Stimulated activated CD4-positive, alpha-beta T cell treated with anti-CD3 and anti-CD28 coated beads, Interleukin-2, amount 100 ng/mL, for 4 hours (primary cell): Measurements from ENCODE around the gene TCTN1.
A peak's percentile ranks its signal among the peaks of the same experiment; 100 is the strongest.
"Not testable (repeated sequence)": the region's sequence is repeated elsewhere in the genome, so short reads cannot be mapped to it uniquely, and the experiment has no call there.

ENCODE experiments used
- DNase-seq: peaks from one replicate; pipeline ENCODE4 v3.0.0-alpha.2; 2020; ENCODE audit warnings: low read depth

Gene TCTN1

DNA sequence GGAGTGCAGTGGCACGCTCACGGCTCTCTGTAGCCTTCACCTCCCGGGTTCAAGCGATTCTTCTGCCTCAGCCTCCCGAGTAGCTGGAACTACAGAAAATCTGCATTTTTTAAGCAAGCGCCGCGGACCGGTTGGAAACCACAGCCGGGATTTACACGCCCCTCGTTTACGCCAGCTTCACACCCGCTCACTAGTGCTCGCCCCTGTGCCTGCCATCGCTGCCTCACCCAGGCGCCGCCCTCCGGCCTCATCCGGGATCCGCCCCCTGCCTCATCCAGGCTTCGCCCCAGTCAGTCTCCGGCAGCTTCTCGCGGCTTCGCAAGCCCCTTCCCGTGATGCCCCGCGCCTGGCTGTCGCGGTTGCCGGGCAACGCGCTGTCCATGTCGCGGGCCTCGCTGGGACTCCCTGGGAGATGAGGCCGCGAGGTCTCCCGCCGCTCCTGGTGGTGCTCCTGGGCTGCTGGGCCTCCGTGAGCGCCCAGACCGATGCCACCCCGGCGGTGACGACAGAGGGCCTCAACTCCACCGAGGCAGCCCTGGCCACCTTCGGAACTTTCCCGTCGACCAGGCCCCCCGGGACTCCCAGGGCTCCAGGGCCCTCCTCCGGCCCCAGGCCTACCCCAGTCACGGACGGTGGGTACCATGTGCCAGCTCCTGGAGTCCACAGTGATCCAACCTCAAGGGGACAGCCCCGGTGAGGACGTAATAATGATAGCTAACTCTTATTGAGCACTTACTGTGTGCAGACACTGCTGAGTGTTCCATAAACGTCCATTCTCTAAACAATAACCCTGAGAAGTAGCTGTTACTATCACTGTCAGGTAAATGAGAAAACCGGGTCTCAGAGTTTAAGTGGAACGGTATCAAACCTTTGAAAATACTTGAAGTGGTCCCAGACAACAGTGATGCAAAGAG, at the start of gene TCTN1:
TSS of gene TCTN1 (plus strand) at position 359 of the 914 bp plus-strand sequence. CDS start at position 413, 54 bp downstream.
- DNase-seq: peak; percentile 94

DNA sequence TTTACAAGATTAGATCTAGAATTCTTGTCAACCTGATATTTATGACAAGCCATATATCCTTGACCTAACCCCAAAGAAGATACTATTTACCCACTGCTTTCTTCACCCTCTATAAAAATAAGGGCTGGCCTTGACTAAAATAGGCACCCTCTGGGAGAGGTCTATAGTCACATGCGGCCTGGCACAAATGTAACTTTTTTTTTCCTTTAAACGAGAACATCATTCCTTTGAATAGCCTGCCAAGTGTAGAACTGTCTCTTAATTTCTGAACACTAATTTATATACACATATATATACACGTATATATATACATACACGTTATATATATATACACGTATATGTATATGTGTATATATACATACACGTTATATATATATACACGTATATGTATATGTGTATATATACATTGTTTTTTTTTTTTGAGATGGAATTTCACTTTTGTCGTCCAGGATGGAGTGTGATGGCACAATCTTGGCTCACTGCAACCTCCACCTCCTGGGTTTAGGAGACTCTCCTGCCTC, 49.4 kb upstream of the TCTN1 start:
- no peak for DNase-seq

DNA sequence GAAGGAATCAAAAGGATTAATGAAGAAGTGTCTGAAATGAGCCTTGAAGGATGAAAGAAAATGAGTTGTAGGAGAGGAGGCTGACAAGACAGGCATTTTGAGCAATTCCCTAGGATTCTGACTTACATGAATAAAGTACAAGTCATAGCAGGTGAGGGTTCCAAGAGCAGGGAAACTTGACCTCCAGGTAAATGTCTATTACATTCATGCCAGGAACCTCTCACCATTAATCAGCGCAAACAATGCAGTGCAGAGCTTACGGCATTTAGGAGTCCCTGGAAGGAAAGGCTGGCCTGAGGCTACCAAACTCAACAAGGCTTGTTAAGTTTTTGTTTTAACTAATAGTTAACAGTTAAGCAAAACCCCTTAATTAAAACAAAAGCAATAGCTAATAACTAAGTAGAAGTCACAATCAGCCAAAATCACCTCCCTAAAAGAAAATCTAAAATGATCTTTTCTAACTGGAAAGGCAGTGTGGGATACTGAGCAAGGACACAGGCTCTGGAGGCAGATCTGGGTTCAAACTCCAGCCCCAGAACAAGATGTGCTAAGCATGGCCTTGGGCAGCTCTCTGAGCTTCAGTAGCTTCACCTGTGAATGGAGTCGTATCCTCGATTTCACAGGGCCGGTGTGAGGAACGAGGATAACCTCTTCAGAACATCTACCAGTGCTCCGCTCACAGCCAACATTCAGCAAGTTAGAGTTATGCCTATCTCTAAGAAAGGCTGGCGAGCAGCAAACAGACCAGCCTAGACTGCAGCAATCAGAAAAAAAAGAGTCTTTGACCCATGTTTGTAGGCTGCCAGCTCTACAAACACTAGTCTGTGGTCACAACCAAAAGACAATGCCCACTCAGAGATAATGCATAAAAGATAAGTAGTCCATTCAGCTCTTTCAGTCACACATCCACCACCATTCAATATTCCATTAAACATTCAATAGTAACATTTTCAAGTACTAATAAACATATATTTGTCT, 47.7 kb upstream of the TCTN1 start:
- no peak for DNase-seq

DNA sequence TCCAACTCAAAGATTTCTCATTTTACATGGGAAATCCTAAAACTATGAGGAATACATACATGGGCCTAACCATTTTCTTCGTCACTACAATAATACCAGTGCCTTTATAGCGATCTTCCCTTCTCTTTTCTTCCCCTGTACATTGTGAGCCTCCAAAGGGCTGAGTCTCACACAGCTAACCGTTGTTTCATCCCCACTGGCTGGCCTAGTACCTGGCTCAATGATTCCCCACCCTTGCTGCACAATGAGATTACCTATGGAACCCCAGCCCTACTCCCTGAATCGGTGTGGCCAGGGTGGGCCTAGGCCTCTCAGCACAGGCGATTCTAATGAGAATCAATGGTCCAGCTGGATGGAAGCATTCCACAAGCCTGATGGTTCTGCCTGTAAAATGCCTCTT, 46.9 kb upstream of the TCTN1 start:
- no peak for DNase-seq

DNA sequence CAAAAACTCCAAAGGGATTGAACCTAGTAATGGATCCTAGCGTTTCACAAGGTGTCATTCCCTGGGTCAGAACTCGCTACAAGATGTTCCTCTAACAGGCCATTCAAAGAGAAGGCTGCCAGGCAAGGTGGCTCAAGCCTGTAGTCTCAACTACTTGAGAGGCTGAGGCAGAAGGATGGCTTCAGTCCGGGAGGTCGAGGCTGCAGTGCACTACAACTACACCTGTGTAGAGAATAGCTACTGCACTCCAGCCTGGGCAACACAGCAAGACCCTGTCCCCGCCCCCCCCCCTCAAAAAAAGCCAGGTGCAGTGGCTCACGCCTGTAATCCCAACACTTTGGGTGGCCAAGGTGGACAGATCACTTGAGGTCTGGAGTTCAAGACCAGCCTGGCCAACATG, 45.2 kb upstream of the TCTN1 start:
- no peak for DNase-seq

DNA sequence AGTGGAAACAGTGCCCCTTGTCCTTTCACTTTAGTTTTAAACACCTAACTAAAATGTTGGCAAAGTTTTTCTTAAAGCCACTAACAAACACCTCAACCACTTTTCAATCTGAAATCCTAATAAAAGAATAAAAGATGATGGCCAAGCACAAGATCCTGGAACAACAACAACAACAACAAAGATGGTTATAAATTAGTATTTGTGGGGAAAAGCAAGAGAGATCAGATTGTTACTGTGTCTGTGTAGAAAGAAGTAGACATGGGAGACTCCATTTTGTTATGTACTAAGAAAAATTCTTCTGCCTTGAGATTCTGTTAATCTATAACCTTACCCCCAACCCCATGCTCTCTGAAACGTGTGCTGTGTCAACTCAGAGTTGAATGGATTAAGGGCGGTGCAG, 44.1 kb upstream of the TCTN1 start:
- DNase-seq: not testable (repeated sequence)

DNA sequence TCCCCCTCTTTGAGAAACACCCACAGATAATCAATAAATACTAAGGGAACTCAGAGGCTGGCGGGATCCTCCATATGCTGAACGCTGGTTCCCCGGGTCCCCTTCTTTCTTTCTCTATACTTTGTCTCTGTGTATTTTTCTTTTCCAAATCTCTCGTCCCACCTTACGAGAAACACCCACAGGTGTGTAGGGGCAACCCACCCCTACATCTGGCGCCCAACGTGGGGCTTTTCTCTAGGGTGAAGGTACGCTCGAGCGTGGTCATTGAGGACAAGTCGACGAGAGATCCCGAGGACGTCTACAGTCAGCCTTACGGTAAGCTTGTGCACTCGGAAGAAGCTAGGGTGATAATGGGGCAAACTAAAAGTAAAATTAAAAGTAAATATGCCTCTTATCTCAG, 43.1 kb upstream of the TCTN1 start:
- DNase-seq: not testable (repeated sequence)

DNA sequence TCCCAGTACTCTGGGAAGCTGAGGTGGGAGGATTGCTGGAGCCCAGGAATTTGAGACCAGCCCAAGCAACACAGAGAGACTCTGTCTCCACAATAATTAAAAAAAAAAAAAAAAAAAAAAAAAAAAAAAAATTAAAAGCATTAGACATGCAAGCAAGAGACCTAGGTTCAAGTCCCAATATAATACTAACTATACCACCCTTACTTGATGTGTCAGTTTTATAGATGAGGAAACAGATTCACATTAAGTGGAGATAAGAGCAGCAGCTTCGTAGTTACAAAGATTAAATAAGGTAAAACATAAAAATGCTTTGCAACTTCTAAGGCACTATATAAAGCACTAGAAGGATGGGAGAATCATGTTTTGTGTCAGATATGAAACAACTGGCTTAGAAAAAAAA, 39.9 kb upstream of the TCTN1 start:
- no peak for DNase-seq

DNA sequence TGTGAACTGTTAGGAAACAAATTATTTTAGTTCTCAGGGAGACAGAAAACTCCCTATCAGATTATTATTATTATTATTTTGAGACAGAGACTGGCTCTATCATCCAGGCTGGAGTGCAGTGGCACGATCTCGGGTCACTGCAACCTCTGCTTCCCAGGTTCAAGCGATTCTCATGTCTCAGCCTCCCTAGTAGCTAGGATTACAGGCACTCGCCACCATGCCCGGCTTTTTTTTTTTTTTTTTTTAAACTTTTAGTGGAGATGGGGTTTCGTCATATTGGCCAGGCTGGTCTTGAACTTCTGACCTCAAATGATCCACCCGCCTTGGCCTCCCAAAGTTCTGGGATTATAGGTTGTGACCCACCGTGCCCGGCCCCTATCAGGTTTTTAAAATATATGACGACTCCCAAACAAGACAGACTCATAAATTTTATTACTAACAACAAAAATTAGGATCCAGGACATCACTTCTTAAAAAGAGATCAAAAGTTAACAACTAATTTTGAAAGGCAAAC, 39.2 kb upstream of the TCTN1 start:
- DNase-seq: not testable (repeated sequence)

DNA sequence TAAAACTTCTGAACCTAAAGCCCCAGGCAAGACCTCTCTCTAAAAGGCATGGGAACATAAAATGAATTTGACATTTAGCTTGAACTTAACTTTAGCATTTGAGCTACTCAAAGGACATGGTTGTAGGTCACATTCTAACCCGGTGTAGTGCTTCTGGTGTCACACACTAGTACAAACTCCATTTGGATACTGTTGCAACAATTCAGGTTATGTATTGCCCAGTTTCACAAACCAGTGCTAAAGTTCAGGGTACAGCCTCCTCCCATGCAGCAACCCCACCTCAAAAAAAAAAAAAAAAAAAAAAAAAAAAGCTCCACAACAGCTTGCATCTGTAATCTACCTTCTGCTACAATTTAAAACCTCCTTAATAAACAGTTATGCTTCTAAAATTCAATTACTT, 38.6 kb upstream of the TCTN1 start:
- DNase-seq: no peak

DNA sequence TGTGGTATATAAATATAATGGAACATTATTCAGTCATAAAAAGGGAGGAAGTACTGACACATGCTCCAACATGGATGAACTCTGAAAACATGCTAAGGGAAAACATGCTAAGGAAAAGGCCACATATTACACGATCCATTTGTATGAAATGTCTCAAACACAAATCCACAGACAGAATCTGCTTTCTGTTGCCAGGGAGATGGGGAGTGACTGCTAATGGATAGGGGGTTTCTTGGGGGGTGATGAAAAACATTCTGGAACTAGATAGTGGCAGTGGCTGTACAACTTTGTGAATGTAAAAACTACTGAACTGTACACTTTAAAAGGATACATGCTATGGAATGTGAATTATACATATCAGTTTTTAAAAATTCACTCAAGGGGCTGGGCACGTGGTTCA, 37.4 kb upstream of the TCTN1 start:
- no peak for DNase-seq

DNA sequence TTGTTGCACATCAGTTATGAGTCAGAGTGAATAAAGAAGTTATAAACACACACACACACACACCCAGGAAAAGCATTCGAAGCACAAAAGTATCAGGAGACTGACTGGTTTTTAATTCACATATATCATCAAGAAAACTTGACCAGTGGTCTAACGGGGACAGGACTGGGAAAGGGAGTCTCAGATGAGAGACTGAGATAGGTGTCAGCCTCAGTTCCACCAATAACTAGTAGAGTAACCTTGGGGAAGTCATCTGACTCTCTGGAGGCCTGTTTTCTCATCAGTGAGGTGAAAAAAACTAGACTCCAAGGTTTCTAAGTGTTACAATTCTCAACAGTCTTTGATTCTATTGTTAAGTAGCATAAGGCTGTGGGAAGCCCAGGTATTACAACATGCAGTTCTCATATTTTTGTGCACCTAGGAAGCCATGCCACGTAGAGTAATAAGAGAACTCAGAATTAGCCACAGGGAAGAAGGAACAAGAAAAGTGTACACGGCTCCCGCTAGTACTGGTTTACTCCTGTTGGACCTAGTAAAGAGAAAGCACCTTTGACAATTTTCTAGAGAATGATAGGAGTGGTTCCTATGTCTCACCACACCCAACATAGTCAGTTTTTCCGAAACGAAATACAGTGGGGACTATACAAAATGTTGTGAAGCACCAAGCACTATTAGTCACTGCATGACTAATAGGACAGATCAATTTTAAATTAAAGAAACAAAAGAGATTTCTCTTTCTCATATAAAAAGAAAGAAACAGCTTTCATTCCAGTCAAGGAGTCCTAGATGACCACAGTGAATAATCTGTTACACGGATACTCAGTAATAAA, 35.9 kb upstream of the TCTN1 start:
- peak; percentile 43 for DNase-seq

DNA sequence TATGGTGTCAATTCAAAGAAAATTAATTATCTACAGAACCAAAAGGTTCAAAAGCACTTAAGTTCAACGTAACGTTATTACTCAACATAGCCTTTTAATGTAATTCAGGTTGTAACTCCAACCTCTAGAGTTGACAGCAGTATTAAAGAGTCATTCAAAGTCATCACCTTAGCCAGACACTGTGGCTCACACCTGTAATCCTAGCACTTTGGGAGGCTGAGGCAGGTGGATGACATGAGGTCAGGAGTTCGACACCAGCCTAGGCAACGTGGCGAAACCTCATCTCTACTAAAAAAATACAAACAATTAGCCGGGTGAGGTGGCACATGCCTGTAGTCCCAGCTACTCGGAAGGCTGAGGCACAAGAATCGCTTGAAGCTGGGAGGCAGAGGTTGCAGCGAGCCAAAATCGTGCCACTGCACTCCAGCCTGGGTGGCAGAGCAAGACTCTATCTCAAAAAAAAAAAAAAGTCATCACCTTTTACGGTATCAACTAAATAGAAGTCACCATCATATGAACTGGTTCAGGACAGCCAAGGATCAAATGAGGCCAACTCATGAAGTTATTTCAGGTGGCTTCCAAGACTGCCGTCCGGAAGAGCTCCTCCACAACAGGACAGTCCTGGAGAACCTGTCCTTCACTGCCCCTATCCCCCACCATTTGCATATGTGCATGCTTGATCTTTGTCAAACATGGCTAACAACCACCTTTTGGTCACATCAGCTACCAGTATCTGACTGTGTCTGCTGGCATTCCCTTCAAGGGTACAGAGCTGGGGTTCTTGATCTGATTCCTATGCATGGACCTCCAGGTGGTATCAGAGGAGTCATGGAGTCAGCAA, 35.0 kb upstream of the TCTN1 start:
- DNase-seq: no peak

DNA sequence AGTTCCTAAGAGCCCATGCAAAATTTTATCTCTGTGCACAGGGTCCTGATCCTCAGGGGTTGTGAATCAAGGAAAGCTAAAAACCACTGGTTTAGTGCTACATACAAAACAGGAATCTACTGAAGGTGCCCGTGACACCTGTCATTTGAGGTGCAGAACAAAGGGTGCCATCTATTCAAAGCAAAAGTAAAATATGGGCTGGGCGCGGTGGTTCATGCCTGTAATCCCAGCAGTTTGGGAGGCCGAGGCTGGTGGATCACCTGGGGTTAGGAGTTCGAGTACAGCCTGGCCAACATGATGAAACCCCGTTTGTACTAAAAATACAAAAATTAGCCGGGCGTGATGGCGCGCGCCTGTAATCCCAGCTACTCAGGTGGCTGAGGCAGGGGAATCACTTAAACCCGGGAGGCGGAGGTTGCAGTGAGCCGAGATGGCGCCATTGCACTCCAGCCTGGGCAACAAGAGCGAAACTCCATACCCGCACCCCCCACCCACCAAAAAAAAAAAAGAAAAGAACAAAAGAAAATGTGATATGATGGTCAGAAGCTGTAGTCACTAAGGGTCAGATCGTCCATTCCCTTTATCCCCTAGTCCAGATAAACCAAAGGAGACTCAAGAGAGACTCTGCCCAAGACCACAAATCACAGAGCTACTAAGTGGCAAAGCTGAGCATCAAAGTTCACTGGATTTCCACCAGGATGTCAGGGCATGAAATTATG, 34.2 kb upstream of the TCTN1 start:
- no peak for DNase-seq

DNA sequence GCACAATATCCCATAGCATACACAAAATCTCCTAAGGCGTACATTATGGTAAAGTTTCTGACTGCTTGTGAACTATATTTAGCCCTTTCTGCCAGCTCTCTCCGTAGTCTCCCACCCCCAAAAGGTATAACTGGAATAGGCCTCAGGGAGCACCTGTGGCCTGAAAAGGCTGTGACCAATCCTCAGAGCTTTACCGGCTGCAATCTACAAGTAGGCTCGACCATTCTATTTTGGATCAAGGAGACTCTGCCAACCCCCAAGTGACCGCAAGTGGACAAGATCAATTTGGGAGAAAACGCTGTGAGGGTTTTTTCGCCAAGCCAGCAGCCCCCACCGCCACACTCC, 32.0 kb upstream of the TCTN1 start:
- no peak for DNase-seq

DNA sequence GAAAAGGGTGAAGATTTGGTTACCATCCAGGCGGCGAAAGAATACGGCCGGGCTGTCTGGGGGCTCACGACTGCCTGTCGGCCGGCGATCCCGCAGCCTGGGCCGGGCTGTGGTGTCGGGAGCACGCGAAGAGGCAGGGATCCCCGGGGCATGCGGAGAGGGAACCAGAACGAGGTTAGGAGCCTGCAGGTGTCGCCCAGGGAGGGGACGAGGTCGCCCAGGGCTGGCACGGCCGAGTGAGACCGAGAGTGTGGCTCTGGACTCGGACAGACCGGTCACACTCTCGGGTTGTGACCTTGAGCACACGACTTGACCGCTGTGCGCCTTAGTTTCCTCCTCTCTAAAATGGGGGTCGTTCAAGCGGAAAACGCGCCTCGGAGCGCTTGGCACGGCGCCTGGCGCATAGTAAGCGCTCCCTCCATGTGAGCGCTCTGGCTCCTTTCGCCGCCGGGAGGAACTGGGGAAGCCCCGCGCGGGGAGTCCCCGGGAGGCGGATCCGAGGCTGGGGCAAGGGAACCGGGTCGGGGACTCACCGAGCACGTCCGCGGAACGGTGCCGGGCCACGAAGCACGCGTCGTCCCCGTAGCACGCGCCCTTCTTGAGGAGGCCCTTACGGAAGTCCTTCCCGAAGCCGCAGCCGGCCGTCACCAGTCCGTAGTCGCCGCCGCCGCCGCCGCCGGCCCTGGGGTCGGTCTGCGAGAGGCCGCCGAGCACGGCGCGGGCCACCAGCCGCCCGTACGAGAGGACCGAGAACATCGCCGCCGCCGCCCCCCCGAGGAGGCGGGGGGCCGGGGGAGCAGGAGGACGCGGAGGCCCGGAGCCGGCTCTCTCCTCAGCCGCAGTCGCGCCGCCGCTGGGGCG, 31.4 kb upstream of the TCTN1 start:
- DNase-seq: peak; percentile 81

DNA sequence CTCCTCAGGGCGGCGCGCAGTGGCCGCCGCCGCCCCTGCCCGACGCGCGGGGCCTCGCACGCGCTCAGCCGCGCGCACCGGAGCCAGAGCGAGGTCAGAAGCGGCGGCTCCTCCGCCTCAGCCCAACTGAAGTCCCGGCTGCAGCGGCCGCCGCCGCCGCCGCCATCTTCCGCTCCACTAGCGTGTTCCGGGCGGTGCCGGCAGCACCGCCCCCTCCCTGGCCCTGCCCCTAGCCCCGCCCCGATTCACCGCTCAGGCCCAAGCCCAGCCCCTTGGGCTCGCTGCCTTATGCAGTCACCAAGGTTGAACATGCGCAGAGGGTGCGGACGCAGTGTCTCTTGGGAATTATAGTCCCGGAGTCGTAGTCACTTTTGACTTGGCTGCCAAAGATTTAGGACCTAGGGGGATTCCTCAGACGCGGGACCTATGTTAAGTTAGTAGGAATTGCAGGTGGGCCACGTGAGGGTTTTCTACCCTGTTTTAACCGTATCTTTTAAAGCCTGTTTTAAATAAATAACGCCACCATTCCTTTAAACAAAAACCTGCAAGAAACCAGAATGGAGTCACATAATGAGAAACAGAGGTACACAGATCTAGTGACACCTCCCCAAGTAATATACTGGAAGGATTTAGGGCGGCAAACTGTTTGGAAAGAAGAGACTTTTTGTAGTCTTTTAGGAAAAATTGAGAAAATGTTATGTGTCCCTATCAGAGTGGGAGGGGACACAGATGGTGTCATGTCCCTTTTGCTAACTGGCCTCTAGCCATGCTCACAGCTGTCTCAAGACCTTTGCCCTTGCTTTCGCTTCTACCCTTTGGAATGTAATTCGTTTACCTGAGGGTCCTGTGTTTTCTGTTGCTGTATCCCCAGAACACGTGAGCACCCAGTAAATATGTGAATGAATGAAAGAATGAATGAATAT, 30.5 kb upstream of the TCTN1 start, which contains the start of gene PPTC7:
TSS of gene PPTC7 (minus strand) at position 182 of the 923 bp plus-strand sequence. CDS start 287 bp downstream, outside the sequence.
- DNase-seq: peak; percentile 97
